GM20000 (cell line): ENCODE measurements around the gene RNF121.

Experiments
- DNase-seq: peaks from one replicate; pipeline ENCODE4 v3.0.0; 2012; ENCODE audit warnings: low spot score
- CTCF ChIP-seq: IDR thresholded peaks from 2 replicates; pipeline ENCODE4 v1.5.1; 2012; ENCODE audit warnings: mild to moderate bottlenecking, control low read depth; ENCODE audit errors: extremely low read depth, missing control alignments

RNF121 gene

GRCh38 chr11:72003776-72004171 is 74.9 kb downstream of the RNF121 start:
- DNase-seq, result no peak
- no peak for TF ChIP-seq CTCF

GRCh38 chr11:72004515-72005346 is 75.9 kb downstream of the RNF121 start:
- DNase-seq, result no peak
- no peak for TF ChIP-seq CTCF

- DNase-seq, result no peak
- no peak for TF ChIP-seq CTCF
Observed at GRCh38 chr11:72005347-72006260, 76.8 kb downstream of the RNF121 start.

GRCh38 chr11:72006309-72007088 is 77.7 kb downstream of the RNF121 start:
- TF ChIP-seq CTCF, result no peak
- DNase-seq, result no peak

GRCh38 chr11:72007089-72007476 is 78.2 kb downstream of the RNF121 start:
- DNase-seq, result no peak
- no peak for TF ChIP-seq CTCF

GRCh38 chr11:72007587-72007986 is 78.7 kb downstream of the RNF121 start:
- DNase-seq, result no peak
- no peak for TF ChIP-seq CTCF

- no peak for TF ChIP-seq CTCF
- no peak for DNase-seq
Observed at GRCh38 chr11:72008728-72009127, 79.9 kb downstream of the RNF121 start.
